SJSA1 (cell line): ENCODE measurements around the gene FOSB. TPM values are rescaled to one million over a fixed set of nuclear protein-coding genes. Genes with fewer than 3 reads are reported as not detected.
A peak's percentile ranks its signal among the peaks of the same experiment; 100 is the strongest.

Source experiments
- DNase-seq, 2 experiments: peaks; one replicate each; pipeline ENCODE4 v3.0.0-alpha.2; 2015 to 2020; ENCODE audit warnings: low spot score in 2 of 2, low read depth in 1 of 2
- H3K27ac ChIP-seq: fragments of 250-450 bp; sonication (Bioruptor Pico); 2 replicates; pipeline ENCODE4 v1.5.1; 2020; ENCODE audit warnings: mild to moderate bottlenecking, moderate library complexity
- H3K27me3 ChIP-seq: fragments of 250-450 bp; sonication (Bioruptor Pico); replicated peaks from 2 replicates; pipeline ENCODE4 v1.5.1; 2020; ENCODE audit warnings: mild to moderate bottlenecking, moderate library complexity
- H3K36me3 ChIP-seq: fragments of 250-450 bp; sonication (Bioruptor Pico); 2 replicates; pipeline ENCODE4 v1.5.1; 2020; ENCODE audit warnings: mild to moderate bottlenecking
- H3K4me1 ChIP-seq: fragments of 250-450 bp; sonication (Bioruptor Pico); replicated peaks from 2 replicates; pipeline ENCODE4 v1.6.1; 2021; ENCODE audit warnings: mild to moderate bottlenecking
- H3K4me3 ChIP-seq: fragments of 250-450 bp; sonication (Bioruptor Pico); 2 replicates; pipeline ENCODE4 v1.5.1; 2020; ENCODE audit warnings: mild to moderate bottlenecking
- H3K9me3 ChIP-seq: fragments of 250-450 bp; sonication (Bioruptor Pico); replicated peaks from 2 replicates; pipeline ENCODE4 v1.5.1; 2020; ENCODE audit warnings: mild to moderate bottlenecking
- total RNA-seq: library from RNA; depleted of rRNA; stranded (reverse); fragments of >200 nt; shearing (Covaris generic); gene quantifications from 2 replicates; pipeline ENCODE4 v1.2.3, GENCODE V29; 2014

Gene FOSB
- total RNA-seq, 1 experiment from 2014 or later = 1.1 TPM

DNA sequence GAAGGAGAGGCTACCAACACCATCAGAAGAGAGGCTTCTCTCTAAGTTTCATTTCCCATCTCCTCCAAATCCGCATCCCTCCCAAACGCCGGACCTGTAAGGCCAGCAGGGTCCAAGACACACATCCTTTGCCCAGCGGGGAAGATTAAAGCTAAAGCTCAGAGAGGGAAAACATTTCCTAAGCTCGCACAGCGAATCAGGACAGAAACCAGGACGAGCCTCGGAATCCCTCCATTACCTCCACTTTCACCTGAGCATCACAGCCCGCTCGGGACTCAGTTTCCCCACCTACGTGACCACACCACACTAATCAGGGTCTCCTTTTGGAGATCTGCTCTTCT is 711 bp upstream of the FOSB start:
- no peaks in the 10 kb centered on the region for H3K27me3 ChIP-seq

GRCh38 chr19:45468159-45468651 is 409 bp downstream of the FOSB start:
- DNase-seq = peak in 1 of 2 experiments; percentile 40
- H3K9me3 ChIP-seq = no peaks in the 10 kb centered on the region
- H3K4me3 ChIP-seq = peak overlapping the region; percentile 49
- H3K36me3 ChIP-seq = no peaks in the 10 kb centered on the region
- H3K27me3 ChIP-seq = no peaks in the 10 kb centered on the region
- peaks cover 24% of the 10 kb centered on the region for H3K4me1 ChIP-seq
- peak overlapping the region; percentile 84 for H3K27ac ChIP-seq

More for the DNA sequence above, 711 bp upstream of the FOSB start:
- Histone ChIP-seq H3K27ac (peak overlapping the region; percentile 84), H3K36me3 (no peaks in the 10 kb centered on the region), H3K9me3 (no peaks in the 10 kb centered on the region), H3K4me3 (peak overlapping the region; percentile 49), H3K4me1 (peaks cover 24% of the 10 kb centered on the region)
- no peak for DNase-seq

- Histone ChIP-seq H3K27me3 (no peaks in the 10 kb centered on the region), H3K9me3 (no peaks in the 10 kb centered on the region), H3K27ac (peak overlapping the region; percentile 90), H3K4me1 (peaks cover 24% of the 10 kb centered on the region), H3K36me3 (no peaks in the 10 kb centered on the region), H3K4me3 (peak overlapping the region; percentile 49)
- no peak for DNase-seq
These were observed 971 bp downstream of the FOSB start for GRCh38 chr19:45468803-45469131.

DNA sequence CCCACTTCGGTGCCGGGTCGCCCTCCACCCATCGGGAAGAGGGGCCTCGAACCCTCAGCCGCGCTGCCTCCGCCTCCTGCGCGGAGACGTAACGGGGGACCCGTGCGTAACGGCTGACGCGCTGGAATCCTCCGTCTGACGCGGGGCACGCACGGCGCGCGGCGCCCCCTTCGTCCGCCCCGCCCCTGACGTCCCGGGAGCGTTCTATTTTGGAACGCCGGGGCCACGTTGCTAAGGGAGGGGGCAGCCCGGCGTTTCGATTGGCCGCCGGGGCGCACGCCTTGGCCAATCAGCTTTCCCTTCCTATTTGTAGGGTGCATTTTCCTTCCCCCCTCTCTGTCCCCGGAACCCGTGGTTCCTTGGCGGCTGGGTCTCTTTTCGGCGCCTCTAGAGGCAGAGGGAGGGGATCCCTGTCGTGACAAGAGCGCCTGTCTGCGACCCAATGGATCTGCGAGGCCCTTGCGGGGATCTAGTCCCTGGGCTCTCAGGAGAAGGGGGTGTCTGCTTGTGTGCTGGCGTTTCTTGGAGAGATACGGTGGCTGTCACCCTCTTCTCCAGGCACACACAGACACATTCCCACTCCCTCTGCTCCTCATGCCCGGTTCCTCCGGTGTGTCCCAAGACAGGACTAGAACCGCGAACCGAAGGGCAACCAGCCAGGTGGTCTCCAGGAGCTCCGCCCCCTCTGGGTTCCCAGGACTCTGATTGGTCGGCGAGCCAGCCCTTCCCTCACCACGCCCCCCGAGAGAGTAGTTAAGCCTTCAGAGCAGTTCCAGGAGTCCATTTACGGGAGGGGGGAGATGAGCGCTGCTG is 1.5 kb downstream of the FOSB start:
- no peaks in the 10 kb centered on the region for H3K36me3 ChIP-seq
- no peaks in the 10 kb centered on the region for H3K9me3 ChIP-seq
- no peaks in the 10 kb centered on the region for H3K27me3 ChIP-seq
- peaks cover 24% of the 10 kb centered on the region for H3K4me1 ChIP-seq
- peak overlapping the region; percentile 49 for H3K4me3 ChIP-seq
- peak overlapping the region; percentile 90 for H3K27ac ChIP-seq
- peak; percentile 94 to 97 for DNase-seq

- H3K36me3 ChIP-seq = no peaks in the 10 kb centered on the region
- DNase-seq = peak; percentile 67 to 79
- H3K27me3 ChIP-seq = no peaks in the 10 kb centered on the region
- H3K4me1 ChIP-seq = peaks cover 24% of the 10 kb centered on the region
- peak overlapping the region; percentile 49 for H3K4me3 ChIP-seq
- H3K27ac ChIP-seq = peak overlapping the region; percentile 90
- no peaks in the 10 kb centered on the region for H3K9me3 ChIP-seq
These were observed 2.4 kb downstream of the FOSB start for GRCh38 chr19:45469945-45470761.

- Histone ChIP-seq H3K27me3 (no peaks in the 10 kb centered on the region), H3K4me1 (peaks cover 24% of the 10 kb centered on the region), H3K27ac (peak overlapping the region; percentile 90), H3K4me3 (no peak overlapping the region), H3K36me3 (no peaks in the 10 kb centered on the region), H3K9me3 (no peaks in the 10 kb centered on the region)
- no peak for DNase-seq
These were observed 2.9 kb downstream of the FOSB start for GRCh38 chr19:45470762-45471081.

GRCh38 chr19:45471111-45471930 is 3.5 kb downstream of the FOSB start:
- Histone ChIP-seq H3K9me3 (no peaks in the 10 kb centered on the region), H3K27ac (no peak overlapping the region), H3K36me3 (no peaks in the 10 kb centered on the region), H3K4me1 (peaks cover 24% of the 10 kb centered on the region), H3K4me3 (no peak overlapping the region), H3K27me3 (no peaks in the 10 kb centered on the region)
- DNase-seq = no peak

- Histone ChIP-seq H3K36me3 (no peaks in the 10 kb centered on the region), H3K4me3 (no peak overlapping the region), H3K27ac (no peak overlapping the region), H3K9me3 (no peaks in the 10 kb centered on the region), H3K27me3 (no peaks in the 10 kb centered on the region), H3K4me1 (peaks cover 24% of the 10 kb centered on the region)
- DNase-seq = no peak
These were observed 4.3 kb downstream of the FOSB start for GRCh38 chr19:45471931-45472562.

DNA sequence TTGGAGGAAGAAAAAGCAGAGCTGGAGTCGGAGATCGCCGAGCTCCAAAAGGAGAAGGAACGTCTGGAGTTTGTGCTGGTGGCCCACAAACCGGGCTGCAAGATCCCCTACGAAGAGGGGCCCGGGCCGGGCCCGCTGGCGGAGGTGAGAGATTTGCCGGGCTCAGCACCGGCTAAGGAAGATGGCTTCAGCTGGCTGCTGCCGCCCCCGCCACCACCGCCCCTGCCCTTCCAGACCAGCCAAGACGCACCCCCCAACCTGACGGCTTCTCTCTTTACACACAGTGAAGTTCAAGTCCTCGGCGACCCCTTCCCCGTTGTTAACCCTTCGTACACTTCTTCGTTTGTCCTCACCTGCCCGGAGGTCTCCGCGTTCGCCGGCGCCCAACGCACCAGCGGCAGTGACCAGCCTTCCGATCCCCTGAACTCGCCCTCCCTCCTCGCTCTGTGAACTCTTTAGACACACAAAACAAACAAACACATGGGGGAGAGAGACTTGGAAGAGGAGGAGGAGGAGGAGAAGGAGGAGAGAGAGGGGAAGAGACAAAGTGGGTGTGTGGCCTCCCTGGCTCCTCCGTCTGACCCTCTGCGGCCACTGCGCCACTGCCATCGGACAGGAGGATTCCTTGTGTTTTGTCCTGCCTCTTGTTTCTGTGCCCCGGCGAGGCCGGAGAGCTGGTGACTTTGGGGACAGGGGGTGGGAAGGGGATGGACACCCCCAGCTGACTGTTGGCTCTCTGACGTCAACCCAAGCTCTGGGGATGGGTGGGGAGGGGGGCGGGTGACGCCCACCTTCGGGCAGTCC is 5.0 kb downstream of the FOSB start:
- Histone ChIP-seq H3K9me3 (no peaks in the 10 kb centered on the region), H3K27me3 (no peaks in the 10 kb centered on the region), H3K27ac (no peak overlapping the region), H3K36me3 (no peaks in the 10 kb centered on the region), H3K4me1 (peaks cover 25% of the 10 kb centered on the region), H3K4me3 (no peak overlapping the region)
- DNase-seq = no peak

- H3K27ac ChIP-seq = no peak overlapping the region
- H3K36me3 ChIP-seq = no peaks in the 10 kb centered on the region
- no peaks in the 10 kb centered on the region for H3K27me3 ChIP-seq
- no peak for DNase-seq
- no peak overlapping the region for H3K4me3 ChIP-seq
- H3K9me3 ChIP-seq = no peaks in the 10 kb centered on the region
- peaks cover 26% of the 10 kb centered on the region for H3K4me1 ChIP-seq
These were observed 5.5 kb downstream of the FOSB start for GRCh38 chr19:45473367-45473681.

GRCh38 chr19:45473682-45474605 is 6.1 kb downstream of the FOSB start:
- Histone ChIP-seq H3K36me3 (no peaks in the 10 kb centered on the region), H3K27ac (no peak overlapping the region), H3K4me1 (peaks cover 21% of the 10 kb centered on the region), H3K9me3 (no peaks in the 10 kb centered on the region), H3K27me3 (no peaks in the 10 kb centered on the region), H3K4me3 (no peak overlapping the region)
- DNase-seq = no peak
